Karpas-422 (cell line): Measurements from ENCODE around the gene D2HGDH. TPM values are rescaled to one million over a fixed set of nuclear protein-coding genes. Genes with fewer than 3 reads are reported as not detected.

ENCODE experiments used
- DNase-seq: peaks from one replicate; pipeline ENCODE4 v3.0.0-alpha.2; 2015
- H2AFZ ChIP-seq: fragments of 200-600 bp; sonication (generic); 2 replicates; pipeline ENCODE4 v1.6.1; 2014; ENCODE audit warnings: antibody characterized with exemption, low read length, mixed read lengths
- H3K27ac ChIP-seq: fragments of 200-600 bp; sonication (generic); 2 replicates; pipeline ENCODE4 v1.5.1; 2014; ENCODE audit warnings: mild to moderate bottlenecking, low read length, moderate library complexity
- H3K27me3 ChIP-seq: fragments of 200-600 bp; sonication (generic); 2 replicates; pipeline ENCODE4 v1.6.1; 2014; ENCODE audit warnings: low read length, mixed read lengths
- H3K36me3 ChIP-seq: fragments of 200-600 bp; sonication (generic); 2 replicates; pipeline ENCODE4 v1.6.1; 2014; ENCODE audit warnings: low read length, mixed read lengths; ENCODE audit not compliant: insufficient read depth
- H3K4me1 ChIP-seq: fragments of 200-600 bp; sonication (generic); 2 replicates; pipeline ENCODE4 v1.6.1; 2014; ENCODE audit warnings: mild to moderate bottlenecking, low read length, mixed read lengths
- H3K4me2 ChIP-seq: fragments of 200-600 bp; sonication (generic); 2 replicates; pipeline ENCODE4 v1.6.1; 2014; ENCODE audit warnings: low read length, low read depth, mild to moderate bottlenecking; ENCODE audit not compliant: poor library complexity, severe bottlenecking
- H3K4me3 ChIP-seq: fragments of 200-600 bp; sonication (generic); 2 replicates; pipeline ENCODE4 v1.5.1; 2014; ENCODE audit warnings: mild to moderate bottlenecking, antibody characterized with exemption, low read length, mixed read lengths
- H3K79me2 ChIP-seq: fragments of 200-600 bp; sonication (generic); 2 replicates; pipeline ENCODE4 v1.6.1; 2014; ENCODE audit warnings: mild to moderate bottlenecking, low read length, mixed read lengths
- H3K9ac ChIP-seq: fragments of 200-600 bp; sonication (generic); 2 replicates; pipeline ENCODE4 v1.6.0; 2014; ENCODE audit warnings: low read length
- H3K9me2 ChIP-seq: fragments of 200-600 bp; sonication (generic), shearing (Covaris generic); replicated peaks from 2 replicates; pipeline ENCODE4 v1.6.0; 2014; ENCODE audit warnings: mild to moderate bottlenecking, low read length, moderate library complexity; ENCODE audit not compliant: insufficient read depth
- H3K9me3 ChIP-seq: fragments of 300-700, 200-600 bp; sonication (generic); 2 replicates; pipeline ENCODE4 v1.6.1; 2014; ENCODE audit warnings: low read length, mixed read lengths
- H4K20me1 ChIP-seq: fragments of 200-600 bp; sonication (generic); 2 replicates; pipeline ENCODE4 v1.6.1; 2014; ENCODE audit warnings: mild to moderate bottlenecking, antibody characterized with exemption, low read length, low read depth; ENCODE audit not compliant: insufficient read depth
- total RNA-seq: library from RNA; depleted of rRNA; stranded (reverse); fragments of >200 nt; shearing (Covaris generic); gene quantifications from 2 replicates; pipeline ENCODE4 v1.2.3, GENCODE V29; 2014; ENCODE audit warnings: low replicate concordance

D2HGDH gene
- total RNA-seq, 1 experiment from 2014 or later = 21.2 TPM

DNA sequence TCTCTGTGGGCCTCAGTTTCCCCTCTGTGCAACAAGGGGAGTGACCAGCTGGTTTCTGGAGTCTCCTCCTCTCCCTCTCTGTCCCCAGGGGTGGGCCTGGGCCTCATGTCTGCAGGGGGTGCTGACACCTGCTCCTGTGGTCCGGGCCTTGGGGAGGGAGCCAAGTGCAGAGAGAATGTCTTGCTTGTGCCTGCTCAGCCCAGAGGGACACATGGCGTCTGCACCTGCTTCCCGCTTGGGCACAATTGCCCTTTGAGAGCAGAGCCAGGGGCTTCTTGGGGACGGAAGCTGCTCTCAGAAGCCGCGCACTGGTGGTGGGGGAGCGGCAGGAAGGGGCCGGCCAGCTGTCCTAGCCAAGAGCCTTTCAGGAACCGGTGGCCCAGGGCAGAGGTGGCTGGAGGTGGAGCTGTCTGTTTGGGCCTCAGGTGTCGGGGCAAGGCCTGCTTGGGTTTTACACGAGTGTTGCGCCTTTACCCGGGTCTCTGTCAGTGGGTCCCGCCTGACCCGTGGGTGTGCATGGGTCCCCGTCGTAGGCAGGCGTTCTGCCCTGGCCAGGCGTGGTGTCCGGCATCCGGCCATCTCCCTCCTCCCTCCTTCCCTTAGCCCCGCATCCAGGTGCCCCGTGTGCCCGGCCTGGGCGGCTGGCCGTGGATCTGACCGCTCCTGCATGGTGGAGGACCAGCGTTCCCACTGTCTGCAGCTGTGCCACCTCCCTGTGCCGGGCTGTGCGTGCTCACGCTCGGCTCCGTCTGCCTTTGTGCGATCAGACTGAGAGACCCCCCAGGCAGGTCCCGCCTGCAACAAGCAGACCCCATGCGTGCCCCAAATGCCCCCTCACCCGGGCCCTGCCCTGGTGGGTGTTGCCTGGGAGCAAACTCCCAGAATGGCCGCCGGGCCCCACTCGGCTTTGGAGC lies 78.6 kb downstream of the D2HGDH start:
- no peak overlapping the region for H3K9ac ChIP-seq
- no peaks in the 10 kb centered on the region for H3K9me3 ChIP-seq
- no peaks in the 10 kb centered on the region for H3K4me1 ChIP-seq
- peak; percentile 50 for DNase-seq
- no peaks in the 10 kb centered on the region for H3K79me2 ChIP-seq
- no peaks in the 10 kb centered on the region for H3K9me2 ChIP-seq
- no peak overlapping the region for H3K4me2 ChIP-seq
- no peak overlapping the region for H3K4me3 ChIP-seq
- H3K27ac ChIP-seq = no peak overlapping the region
- no peaks in the 10 kb centered on the region for H3K36me3 ChIP-seq
- H4K20me1 ChIP-seq = no peaks in the 10 kb centered on the region
- H2AFZ ChIP-seq = no peak overlapping the region
- no peaks in the 10 kb centered on the region for H3K27me3 ChIP-seq

GRCh38 chr2:241813644-241814392 lies 79.4 kb downstream of the D2HGDH start:
- no peaks in the 10 kb centered on the region for H3K9me2 ChIP-seq
- no peaks in the 10 kb centered on the region for H3K9me3 ChIP-seq
- no peak overlapping the region for H3K4me2 ChIP-seq
- H3K9ac ChIP-seq = no peak overlapping the region
- H3K4me3 ChIP-seq = no peak overlapping the region
- no peaks in the 10 kb centered on the region for H3K36me3 ChIP-seq
- no peaks in the 10 kb centered on the region for H3K4me1 ChIP-seq
- no peaks in the 10 kb centered on the region for H3K79me2 ChIP-seq
- H4K20me1 ChIP-seq = no peaks in the 10 kb centered on the region
- H2AFZ ChIP-seq = no peak overlapping the region
- no peak overlapping the region for H3K27ac ChIP-seq
- DNase-seq = no peak
- no peaks in the 10 kb centered on the region for H3K27me3 ChIP-seq

DNA sequence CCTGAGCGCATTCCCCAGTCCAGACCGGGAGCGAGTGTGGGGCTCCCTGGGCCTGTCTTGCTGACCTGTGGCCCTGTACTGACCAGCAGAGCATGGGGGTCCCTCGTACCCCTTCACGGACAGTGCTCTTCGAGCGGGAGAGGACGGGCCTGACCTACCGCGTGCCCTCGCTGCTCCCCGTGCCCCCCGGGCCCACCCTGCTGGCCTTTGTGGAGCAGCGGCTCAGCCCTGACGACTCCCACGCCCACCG lies 79.9 kb downstream of the D2HGDH start:
- Histone ChIP-seq H3K9ac (no peak overlapping the region), H3K9me2 (no peaks in the 10 kb centered on the region), H2AFZ (no peak overlapping the region), H3K27me3 (no peaks in the 10 kb centered on the region), H3K27ac (no peak overlapping the region), H3K4me3 (no peak overlapping the region), H3K4me1 (no peaks in the 10 kb centered on the region), H3K9me3 (no peaks in the 10 kb centered on the region), H3K36me3 (no peaks in the 10 kb centered on the region), H4K20me1 (no peaks in the 10 kb centered on the region), H3K79me2 (no peaks in the 10 kb centered on the region), H3K4me2 (no peak overlapping the region)
- DNase-seq = no peak

DNA sequence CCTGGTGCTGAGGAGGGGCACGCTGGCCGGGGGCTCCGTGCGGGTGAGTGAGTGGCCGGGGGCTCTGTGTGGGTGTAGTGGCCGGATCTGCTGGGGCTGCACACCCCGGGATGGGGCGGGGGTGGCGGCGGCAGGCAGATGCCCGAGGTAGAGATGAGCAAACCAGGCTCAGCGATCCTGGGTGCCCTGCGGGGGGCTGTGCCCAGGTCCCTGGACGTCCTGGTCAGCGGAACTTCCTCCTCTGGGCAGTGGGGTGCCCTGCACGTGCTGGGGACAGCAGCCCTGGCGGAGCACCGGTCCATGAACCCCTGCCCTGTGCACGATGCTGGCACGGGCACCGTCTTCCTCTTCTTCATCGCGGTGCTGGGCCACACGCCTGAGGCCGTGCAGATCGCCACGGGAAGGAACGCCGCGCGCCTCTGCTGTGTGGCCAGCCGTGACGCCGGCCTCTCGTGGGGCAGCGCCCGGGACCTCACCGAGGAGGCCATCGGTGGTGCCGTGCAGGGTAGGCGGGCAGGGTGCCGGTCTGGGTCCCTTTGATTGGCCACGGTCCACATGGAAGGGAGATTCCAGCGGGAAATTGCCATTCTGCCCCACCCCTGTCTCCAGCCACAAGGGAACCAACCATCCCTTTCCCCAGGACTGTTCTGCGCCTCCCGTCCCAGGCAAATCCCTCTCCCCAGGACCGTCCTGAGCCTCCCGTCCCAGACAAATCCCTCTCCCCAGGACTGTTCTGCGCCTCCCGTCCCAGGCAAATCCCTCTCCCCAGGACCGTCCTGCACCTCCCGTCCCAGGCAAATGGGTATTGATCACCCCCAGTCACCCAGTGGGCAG lies 80.4 kb downstream of the D2HGDH start:
- Histone ChIP-seq H3K27ac (no peak overlapping the region), H2AFZ (no peak overlapping the region), H3K36me3 (no peaks in the 10 kb centered on the region), H3K79me2 (no peaks in the 10 kb centered on the region), H4K20me1 (no peaks in the 10 kb centered on the region), H3K4me1 (no peaks in the 10 kb centered on the region), H3K9me3 (no peaks in the 10 kb centered on the region), H3K4me2 (no peak overlapping the region), H3K4me3 (no peak overlapping the region), H3K27me3 (no peaks in the 10 kb centered on the region), H3K9ac (no peak overlapping the region), H3K9me2 (no peaks in the 10 kb centered on the region)
- no peak for DNase-seq

DNA sequence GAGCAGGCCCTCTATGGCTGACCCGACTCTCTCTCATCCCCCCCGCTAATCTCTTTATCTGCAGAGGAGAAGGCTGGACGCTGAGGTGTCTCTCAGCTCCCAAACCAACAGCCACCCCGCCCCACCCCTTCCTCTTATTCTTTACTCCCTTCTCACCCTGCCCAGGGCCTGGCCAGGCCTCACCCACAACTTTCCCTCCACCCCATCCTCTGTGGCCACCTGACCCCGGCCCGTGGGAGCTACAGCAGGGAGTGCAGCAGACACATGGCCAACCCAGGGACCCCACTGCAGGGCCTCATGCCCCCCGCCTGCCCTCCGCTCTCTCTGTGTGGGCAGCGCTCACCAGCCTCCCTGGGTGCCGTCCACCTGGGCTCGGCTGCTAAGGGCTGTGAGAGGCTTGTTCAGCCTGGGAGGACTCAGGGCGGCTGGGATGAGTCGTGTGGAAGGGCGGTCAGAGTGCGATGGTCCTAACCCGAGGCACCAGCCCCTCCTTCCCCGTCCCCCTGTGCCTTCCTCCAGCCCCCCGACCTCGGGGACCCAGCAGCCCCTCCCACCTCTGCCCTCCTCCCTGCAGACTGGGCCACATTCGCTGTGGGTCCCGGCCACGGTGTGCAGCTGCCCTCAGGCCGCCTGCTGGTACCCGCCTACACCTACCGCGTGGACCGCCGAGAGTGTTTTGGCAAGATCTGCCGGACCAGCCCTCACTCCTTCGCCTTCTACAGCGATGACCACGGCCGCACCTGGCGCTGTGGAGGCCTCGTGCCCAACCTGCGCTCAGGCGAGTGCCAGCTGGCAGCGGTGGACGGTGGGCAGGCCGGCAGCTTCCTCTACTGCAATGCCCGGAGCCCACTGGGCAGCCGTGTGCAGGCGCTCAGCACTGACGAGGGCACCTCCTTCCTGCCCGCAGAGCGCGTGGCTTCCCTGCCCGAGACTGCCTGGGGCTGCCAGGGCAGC lies 81.3 kb downstream of the D2HGDH start:
- Histone ChIP-seq H2AFZ (no peak overlapping the region), H3K79me2 (no peaks in the 10 kb centered on the region), H3K9ac (no peak overlapping the region), H3K36me3 (no peaks in the 10 kb centered on the region), H3K9me2 (no peaks in the 10 kb centered on the region), H3K4me3 (no peak overlapping the region), H3K27me3 (no peaks in the 10 kb centered on the region), H3K4me1 (no peaks in the 10 kb centered on the region), H3K27ac (no peak overlapping the region), H3K4me2 (no peak overlapping the region), H4K20me1 (no peaks in the 10 kb centered on the region), H3K9me3 (no peaks in the 10 kb centered on the region)
- DNase-seq = no peak

GRCh38 chr2:241816431-241817121 lies 82.1 kb downstream of the D2HGDH start:
- H3K27ac ChIP-seq = no peak overlapping the region
- no peak overlapping the region for H3K9ac ChIP-seq
- H2AFZ ChIP-seq = no peak overlapping the region

GRCh38 chr2:241817126-241817820 lies 82.8 kb downstream of the D2HGDH start:
- Histone ChIP-seq H3K4me1 (no peaks in the 10 kb centered on the region), H3K79me2 (no peaks in the 10 kb centered on the region), H3K9me2 (no peaks in the 10 kb centered on the region), H3K27ac (no peak overlapping the region), H3K4me3 (no peak overlapping the region), H3K4me2 (no peak overlapping the region), H3K36me3 (no peaks in the 10 kb centered on the region), H3K9ac (no peak overlapping the region), H2AFZ (no peak overlapping the region), H3K9me3 (no peaks in the 10 kb centered on the region), H3K27me3 (no peaks in the 10 kb centered on the region), H4K20me1 (no peaks in the 10 kb centered on the region)
- DNase-seq = no peak

More at GRCh38 chr2:241816431-241817121, 82.1 kb downstream of the D2HGDH start:
- Histone ChIP-seq H3K9me3 (no peaks in the 10 kb centered on the region), H3K9me2 (no peaks in the 10 kb centered on the region), H3K4me2 (no peak overlapping the region), H3K36me3 (no peaks in the 10 kb centered on the region), H4K20me1 (no peaks in the 10 kb centered on the region), H3K27me3 (no peaks in the 10 kb centered on the region), H3K4me3 (no peak overlapping the region), H3K79me2 (no peaks in the 10 kb centered on the region), H3K4me1 (no peaks in the 10 kb centered on the region)
- no peak for DNase-seq
